Measurements from ENCODE around the gene SEBOX.

GRCh38 chr17:28390563-28390962 is 25.6 kb upstream of the SEBOX start:
- TF ChIP-seq CTCF (IDR thresholded peaks at IDR 0.05; ENCODE audit: insufficient read depth, low read depth, low read length) (no peak), EZH2 (IDR thresholded peaks at IDR 0.05; ENCODE audit: insufficient read depth, low read length) (no peak)

Measured in astrocyte (in vitro differentiated cells and primary cell).